H1 (cell line): ENCODE measurements around the gene SLC22A23. TPM values are rescaled to one million over a fixed set of nuclear protein-coding genes. Genes with fewer than 3 reads are reported as not detected.

Experiments used
- CTCF ChIA-PET: fragments of 300-600 bp; sonication (Branson Sonifier 250); formaldehyde crosslinking; loops from one replicate; lab custom pipeline; 2021; ENCODE audit not compliant: partially characterized antibody; lab: Charles Lee
- POLR2A ChIA-PET: fragments of 300-600 bp; sonication (Branson Sonifier 250); formaldehyde crosslinking; loops from one replicate; lab custom pipeline; 2021; ENCODE audit warnings: inconsistent platforms; ENCODE audit not compliant: partially characterized antibody; lab: Charles Lee
- DNase-seq, 2 experiments: peaks; one replicate each; pipeline versions ENCODE4 v3.0.0 to v3.0.0-alpha.2; 2010 to 2022; ENCODE audit warnings: low spot score in 2 of 2, low read depth in 1 of 2, mixed read lengths in 1 of 2
- FAIRE-seq: peaks from 2 replicates; lab custom pipeline; 2011; peaks lifted over from hg19 to GRCh38; lab: Jason Lieb, UNC
- H2AFZ ChIP-seq: 2 replicates; pipeline ENCODE4 v1.8.1; 2012; ENCODE audit warnings: low read length, inconsistent platforms
- H2AK5ac ChIP-seq: 2 replicates; pipeline ENCODE4 v1.6.1; 2013; ENCODE audit warnings: low read depth, low read length
- H2BK120ac ChIP-seq: replicated peaks from 2 replicates; pipeline ENCODE3; 2013; ENCODE audit warnings: low read depth, low read length, inconsistent platforms
- H2BK12ac ChIP-seq: 2 replicates; pipeline ENCODE4 v1.6.1; 2013; ENCODE audit warnings: low read depth, low read length
- H2BK15ac ChIP-seq: 2 replicates; pipeline ENCODE4 v1.6.1; 2013; ENCODE audit warnings: low read length
- H2BK20ac ChIP-seq: 2 replicates; pipeline ENCODE4 v1.6.1; 2013; ENCODE audit warnings: low read length
- H2BK5ac ChIP-seq: 2 replicates; pipeline ENCODE4 v1.6.1; 2013; ENCODE audit warnings: low read depth, low read length
- H3K14ac ChIP-seq: 2 replicates; pipeline ENCODE4 v1.6.1; 2013; ENCODE audit warnings: inconsistent platforms; ENCODE audit not compliant: insufficient read length
- H3K18ac ChIP-seq: 2 replicates; pipeline ENCODE4 v1.6.1; 2013; ENCODE audit warnings: low read length; ENCODE audit errors: extremely low read depth
- H3K23ac ChIP-seq: 2 replicates; pipeline ENCODE4 v1.6.1; 2013; ENCODE audit warnings: inconsistent platforms; ENCODE audit not compliant: insufficient read length
- H3K23me2 ChIP-seq: 2 replicates; pipeline ENCODE4 v1.6.1; 2013; ENCODE audit warnings: low read depth, low read length
- H3K27ac ChIP-seq: 2 replicates; pipeline ENCODE4 v1.6.1; 2011; ENCODE audit warnings: low read depth, low read length, inconsistent platforms
- H3K27me3 ChIP-seq, 4 experiments: replicated peaks in 1 of 4; 1 replicate in 1 of 4; 2 replicates in 3 of 4; pipeline versions ENCODE4 v1.6.1 to v1.8.1; 2011 to 2013; ENCODE audit warnings: low read length in 3 of 4, mild to moderate bottlenecking in 3 of 4, inconsistent platforms in 2 of 4, mixed read lengths in 2 of 4, moderate library complexity in 1 of 4; ENCODE audit not compliant: control insufficient read depth in 3 of 4, insufficient read depth in 3 of 4; ENCODE audit errors: extremely low read depth in 1 of 4
- H3K36me3 ChIP-seq, 4 experiments: 2 replicates each; pipeline versions ENCODE4 v1.6.1 to v1.8.1; 2011 to 2013; ENCODE audit warnings: mild to moderate bottlenecking in 4 of 4, low read length in 3 of 4, moderate library complexity in 2 of 4, control low read depth in 1 of 4, inconsistent platforms in 1 of 4; ENCODE audit not compliant: insufficient read depth in 4 of 4, control insufficient read depth in 2 of 4
- H3K4ac ChIP-seq: replicated peaks from 2 replicates; pipeline ENCODE3; 2013; ENCODE audit warnings: low read length, low read depth, mixed read lengths, inconsistent platforms; ENCODE audit not compliant: insufficient read length
- H3K4me1 ChIP-seq, 4 experiments: replicated peaks in 1 of 4; 1 replicate in 1 of 4; 2 replicates in 3 of 4; pipeline versions ENCODE4 v1.6.1 to v1.8.1; 2011 to 2013; ENCODE audit warnings: low read length in 3 of 4, inconsistent platforms in 2 of 4, mixed read lengths in 1 of 4; ENCODE audit not compliant: insufficient read depth in 4 of 4, control insufficient read depth in 3 of 4
- H3K4me2 ChIP-seq, 2 experiments: 2 replicates each; pipeline versions ENCODE4 v1.6.1 to v1.8.1; 2011 to 2013; ENCODE audit warnings: low read depth in 2 of 2, low read length in 2 of 2, control low read depth in 1 of 2, inconsistent platforms in 1 of 2, mild to moderate bottlenecking in 1 of 2; ENCODE audit not compliant: insufficient read depth in 1 of 2
- H3K4me3 ChIP-seq, 4 experiments: fragments of 200-600, 300-600 bp in 1 of 4; sonication (generic), shearing (Covaris generic), sonication (Bioruptor Twin) in 1 of 4; 2 replicates each; pipeline versions ENCODE4 v1.5.1 to v1.8.1; 2011 to 2016; ENCODE audit warnings: low read length in 4 of 4, low read depth in 3 of 4, control low read depth in 2 of 4, inconsistent platforms in 2 of 4, mild to moderate bottlenecking in 2 of 4, mixed read lengths in 1 of 4, moderate library complexity in 1 of 4; ENCODE audit not compliant: insufficient read depth in 2 of 4; ENCODE audit errors: extremely low read depth in 1 of 4
- H3K56ac ChIP-seq: replicated peaks from 2 replicates; pipeline ENCODE3; 2013; ENCODE audit warnings: low read depth, mild to moderate bottlenecking, mixed read lengths, low read length, inconsistent platforms; ENCODE audit not compliant: insufficient read length
- H3K79me1 ChIP-seq: 2 replicates; pipeline ENCODE4 v1.6.1; 2013; ENCODE audit warnings: low read depth, low read length, control low read depth
- H3K79me2 ChIP-seq, 2 experiments: 2 replicates each; pipeline versions ENCODE4 v1.6.1 to v1.8.1; 2012 to 2013; ENCODE audit warnings: low read length in 2 of 2, mild to moderate bottlenecking in 2 of 2, inconsistent platforms in 1 of 2; ENCODE audit not compliant: insufficient read depth in 2 of 2, control insufficient read depth in 1 of 2
- H3K9ac ChIP-seq, 4 experiments: replicated peaks in 1 of 4; 1 replicate in 1 of 4; 2 replicates in 3 of 4; pipeline versions ENCODE4 v1.6.1 to v1.8.1; 2011 to 2013; ENCODE audit warnings: low read depth in 3 of 4, low read length in 3 of 4, control low read depth in 2 of 4, mild to moderate bottlenecking in 2 of 4, moderate library complexity in 2 of 4, inconsistent platforms in 1 of 4; ENCODE audit errors: extremely low read depth in 1 of 4
- H3K9me3 ChIP-seq, 2 experiments: 2 replicates each; pipeline versions ENCODE4 v1.6.1 to v1.8.1; 2012 to 2013; ENCODE audit warnings: mild to moderate bottlenecking in 2 of 2, moderate library complexity in 2 of 2, control low read depth in 1 of 2, inconsistent platforms in 1 of 2, low read depth in 1 of 2, low read length in 1 of 2, mixed read lengths in 1 of 2; ENCODE audit not compliant: insufficient read depth in 2 of 2
- H4K20me1 ChIP-seq, 2 experiments: replicated peaks in 1 of 2; 2 replicates each; pipeline versions ENCODE3 to v1.8.1; 2011 to 2013; ENCODE audit warnings: inconsistent platforms in 2 of 2, low read length in 2 of 2, mild to moderate bottlenecking in 1 of 2; ENCODE audit not compliant: insufficient read depth in 2 of 2, control insufficient read depth in 1 of 2
- H4K5ac ChIP-seq: 2 replicates; pipeline ENCODE4 v1.6.1; 2013; ENCODE audit warnings: low read length, low read depth, mixed read lengths, inconsistent platforms; ENCODE audit not compliant: insufficient read length
- H4K8ac ChIP-seq: 2 replicates; pipeline ENCODE4 v1.8.0; 2013; ENCODE audit warnings: mild to moderate bottlenecking, moderate library complexity, low read length, inconsistent platforms; ENCODE audit not compliant: insufficient read depth; ENCODE audit errors: extremely low read depth
- H4K91ac ChIP-seq: replicated peaks from 2 replicates; pipeline ENCODE3; 2013; ENCODE audit warnings: low read length, mixed read lengths, inconsistent platforms; ENCODE audit not compliant: insufficient read length
- CBX5 ChIP-seq: fragments of 300-800, 300-1000 bp; sonication (generic); IDR thresholded peaks from 2 replicates; pipeline ENCODE4 v1.7.1; 2016; ENCODE audit warnings: antibody characterized with exemption, low read length, low read depth
- EGR1 ChIP-seq: IDR thresholded peaks from 2 replicates; pipeline ENCODE4 v1.6.1; 2011; ENCODE audit warnings: low read depth, low read length, borderline replicate concordance
- EZH2 ChIP-seq: fragments of 200-600 bp; sonication (generic); IDR thresholded peaks from 2 replicates; pipeline ENCODE4 v1.7.1; 2012; ENCODE audit warnings: low read depth, mild to moderate bottlenecking, moderate library complexity, low read length, inconsistent platforms; ENCODE audit not compliant: severe bottlenecking
- HDAC6 ChIP-seq: IDR thresholded peaks from one replicate; pipeline ENCODE4 v1.7.1; 2012; ENCODE audit warnings: low read depth, mild to moderate bottlenecking, inconsistent platforms, low read length, moderate library complexity
- KDM1A ChIP-seq: fragments of 200-600, 300-600 bp; sonication (generic); IDR thresholded peaks from 2 replicates; pipeline ENCODE4 v1.7.1; 2016; ENCODE audit warnings: mild to moderate bottlenecking, low read length, borderline replicate concordance
- KDM4A ChIP-seq: IDR thresholded peaks from one replicate; pipeline ENCODE4 v1.7.1; 2012; ENCODE audit warnings: low read depth, mild to moderate bottlenecking, moderate library complexity, low read length, inconsistent platforms; ENCODE audit not compliant: severe bottlenecking
- RXRA ChIP-seq: IDR thresholded peaks from 2 replicates; pipeline ENCODE4 v1.6.1; 2011; ENCODE audit warnings: low read depth, mild to moderate bottlenecking, low read length, moderate library complexity; ENCODE audit not compliant: insufficient read depth
- SIRT6 ChIP-seq: IDR thresholded peaks from one replicate; pipeline ENCODE4 v1.7.1; 2012; ENCODE audit warnings: low read length, inconsistent platforms
- SP4 ChIP-seq: IDR thresholded peaks from 2 replicates; pipeline ENCODE4 v1.6.1; 2012; ENCODE audit warnings: low read length, inconsistent platforms
- USF2 ChIP-seq: IDR thresholded peaks from 2 replicates; pipeline ENCODE4 v1.6.1; 2011; ENCODE audit warnings: low read length, improper control_type of control experiment
- YY1 ChIP-seq: IDR thresholded peaks from 2 replicates; pipeline ENCODE4 v1.6.1; 2011; ENCODE audit warnings: low read depth, mild to moderate bottlenecking, low read length
- WGBS, 2 experiments: shearing (Covaris generic) in 1 of 2; methylation state at CpG; one replicate each; pipeline versions ENCODE4 v1.1.6 to v1.1.7; 2013 to 2015; ENCODE audit warnings: low lambda C conversion rate in 2 of 2, mixed read lengths in 2 of 2, inconsistent platforms in 1 of 2, low coverage in 1 of 2, missing lambda C conversion rate in 1 of 2; ENCODE audit not compliant: insufficient replicate concordance in 2 of 2, insufficient coverage in 1 of 2, insufficient read length in 1 of 2; ENCODE audit errors: extremely low coverage in 1 of 2, missing lambda C conversion rate in 1 of 2; 5-methylcytosine and 5-hydroxymethylcytosine counted together
- polyA plus RNA-seq, 7 experiments: library from polyadenylated mRNA; depleted of rRNA in 3 of 7; stranded (reverse) in 5 of 7; unstranded in 2 of 7; fragments of >200 nt in 5 of 7; fragments of 200-250 nt in 2 of 7; gene quantifications; 1 replicate in 5 of 7; 2 replicates in 1 of 7; 4 replicates in 1 of 7; pipeline versions ENCODE4 v1.2.1 to v1.2.3, GENCODE V29; 2011 to 2013; ENCODE audit warnings: missing spikeins in 2 of 7, mixed read lengths in 2 of 7
- total RNA-seq: library from RNA; stranded (reverse); fragmentation: NEBNext Ultra II Directional; extraction: Animal tissue kit (Norgen Biotek cat#: 25700); gene quantifications from 2 replicates; pipeline ENCODE4 v1.2.1, GENCODE V29; 2021
- TF ChIP-seq, protein P1 (sequence below): IDR thresholded peaks from 2 replicates; pipeline ENCODE4 v1.6.1; 2011; ENCODE audit warnings: low read depth, mild to moderate bottlenecking, low read length; ENCODE audit not compliant: insufficient read depth

Gene SLC22A23
- total and polyA plus RNA-seq, 2 of the 8 experiments (the other 6 are each of a cell fraction or from before 2014, with no cell fraction given) = 9.9 to 38.4 TPM

GRCh38 chr6:3347826-3348225, 109.0 kb downstream of the SLC22A23 start:
- peaks cover 4 to 23% (median 10%) of the 10 kb centered on the region in 4 experiments; a peak in 6 of 7 replicates for H3K4me1 ChIP-seq
- CTCF ChIA-PET = interaction anchor here (1.0 to 1.6 kb wide), 4 partner anchors 10 to 163 kb away, joined by 3 to 7 read pairs (median 4); no protein-coding TSS in a partner anchor
- no peak overlapping the region for H3K14ac ChIP-seq
- H4K8ac ChIP-seq = no peak overlapping the region; the same call in 1 of the 2 replicates
- H3K56ac ChIP-seq = no peak overlapping the region
- no peak for DNase-seq
- H4K20me1 ChIP-seq = peaks cover 0 to 2% of the 10 kb centered on the region in 2 experiments
- peaks cover 7% of the 10 kb centered on the region; the same call in 1 of the 2 replicates for H3K79me1 ChIP-seq
- H3K23ac ChIP-seq = no peak overlapping the region
- no peak overlapping the region for H4K5ac ChIP-seq
- H4K91ac ChIP-seq = no peak overlapping the region
- H3K36me3 ChIP-seq = no peaks in the 10 kb centered on the region
- H3K4me2 ChIP-seq = no peak overlapping the region
- no peak overlapping the region for H3K27ac ChIP-seq
- H2AFZ ChIP-seq = no peak overlapping the region
- H3K18ac ChIP-seq = no peak overlapping the region
- no peak overlapping the region for H3K9ac ChIP-seq
- H3K27me3 ChIP-seq = no peaks in the 10 kb centered on the region
- H2BK5ac ChIP-seq = no peak overlapping the region
- POLR2A ChIA-PET = interaction anchor here (1.0 kb wide), 1 partner anchor 9 kb away, joined by 3 read pairs; no protein-coding TSS in a partner anchor
- FAIRE-seq = no peak
- H2BK15ac ChIP-seq = no peak overlapping the region
- WGBS, 2 experiments = 96% methylated on average over 7 of the region's 7 CpGs; no CpG with 5 or more reads in 1 of the 2 experiments
- no peaks in the 10 kb centered on the region for H3K9me3 ChIP-seq
- no peak overlapping the region for H2BK120ac ChIP-seq
- H2BK12ac ChIP-seq = no peak overlapping the region
- no peak overlapping the region for H2AK5ac ChIP-seq
- no peak overlapping the region for H3K4me3 ChIP-seq
- H3K4ac ChIP-seq = no peak overlapping the region
- H3K23me2 ChIP-seq = peaks cover 2% of the 10 kb centered on the region; the same call in 1 of the 2 replicates
- no peak for TF ChIP-seq RXRA
- TF ChIP-seq YY1 = no peak
- no peak for TF ChIP-seq EGR1
- TF ChIP-seq KDM4A = no peak
- TF ChIP-seq KDM1A = no peak
- TF ChIP-seq SIRT6 = no peak
- TF ChIP-seq, protein P1, sequence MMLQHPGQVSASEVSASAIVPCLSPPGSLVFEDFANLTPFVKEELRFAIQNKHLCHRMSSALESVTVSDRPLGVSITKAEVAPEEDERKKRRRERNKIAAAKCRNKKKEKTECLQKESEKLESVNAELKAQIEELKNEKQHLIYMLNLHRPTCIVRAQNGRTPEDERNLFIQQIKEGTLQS = no peak
- no peak for TF ChIP-seq EZH2
- TF ChIP-seq CBX5 = no peak
- no peak for TF ChIP-seq USF2
- no peak for TF ChIP-seq HDAC6
- TF ChIP-seq SP4 = no peak
- H3K79me2 ChIP-seq = peaks cover 0 to 27% of the 10 kb centered on the region in 2 experiments; a peak in 1 of 4 replicates
- H2BK20ac ChIP-seq = no peak overlapping the region
